ENCODE measurements around the gene FBXO34.
A peak's percentile ranks its signal among the peaks of the same experiment; 100 is the strongest.
"Not testable (repeated sequence)": the region's sequence is repeated elsewhere in the genome, so short reads cannot be mapped to it uniquely, and the experiment has no call there.

The FBXO34 gene

DNA sequence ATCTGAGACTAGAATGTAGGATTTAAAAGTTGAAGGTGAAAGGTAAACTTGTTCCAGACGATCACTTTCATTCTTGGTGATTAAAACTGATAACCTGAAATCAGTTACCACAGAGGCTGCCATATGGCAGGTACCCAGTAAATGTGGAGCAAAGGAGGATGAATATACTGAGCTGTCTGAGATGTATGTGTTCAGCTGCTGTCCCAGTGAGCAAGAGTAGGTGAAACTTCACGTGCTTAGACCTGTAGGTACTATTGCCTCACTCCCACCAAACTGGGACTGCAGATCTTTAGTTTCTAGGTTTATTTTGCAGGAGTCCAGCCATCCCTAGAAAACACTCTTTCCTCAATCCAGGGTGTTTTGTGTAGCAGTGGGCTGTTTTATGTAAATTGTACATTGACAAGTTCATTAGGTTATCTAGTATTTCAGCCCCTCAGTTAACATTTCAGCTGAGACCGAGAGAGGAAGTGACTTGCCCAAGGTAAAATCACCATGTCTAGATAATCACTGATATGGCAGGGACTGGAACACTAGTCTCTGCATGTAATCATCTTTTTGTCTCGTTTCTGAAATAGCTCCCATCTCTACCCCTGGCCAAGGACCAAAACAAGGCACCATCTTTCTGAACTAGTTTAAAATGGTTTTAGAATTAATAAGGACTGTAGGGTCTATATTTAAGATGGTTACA lies 77.7 kb downstream of the FBXO34 start:
- DNase-seq = no peak

DNA sequence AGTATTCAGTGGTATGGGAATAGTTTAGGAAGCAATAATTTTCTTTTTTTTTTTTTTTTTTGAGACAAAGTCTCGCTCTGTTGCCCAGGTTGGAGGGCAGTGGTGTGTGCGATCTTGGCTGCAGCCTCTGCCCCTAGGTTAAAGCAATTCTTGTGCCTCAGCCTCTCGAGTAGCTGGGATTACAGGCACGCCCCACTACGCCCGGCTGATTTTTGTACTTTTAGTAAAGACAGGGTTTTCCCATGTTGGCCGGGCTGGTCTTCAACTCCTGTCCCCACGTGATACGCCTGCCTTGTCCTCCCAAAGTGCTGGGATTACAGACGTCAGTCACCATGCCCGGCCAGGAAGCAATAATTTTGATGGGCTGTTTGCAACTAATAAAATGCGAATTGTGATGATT lies 78.3 kb downstream of the FBXO34 start:
- no peak for DNase-seq

DNA sequence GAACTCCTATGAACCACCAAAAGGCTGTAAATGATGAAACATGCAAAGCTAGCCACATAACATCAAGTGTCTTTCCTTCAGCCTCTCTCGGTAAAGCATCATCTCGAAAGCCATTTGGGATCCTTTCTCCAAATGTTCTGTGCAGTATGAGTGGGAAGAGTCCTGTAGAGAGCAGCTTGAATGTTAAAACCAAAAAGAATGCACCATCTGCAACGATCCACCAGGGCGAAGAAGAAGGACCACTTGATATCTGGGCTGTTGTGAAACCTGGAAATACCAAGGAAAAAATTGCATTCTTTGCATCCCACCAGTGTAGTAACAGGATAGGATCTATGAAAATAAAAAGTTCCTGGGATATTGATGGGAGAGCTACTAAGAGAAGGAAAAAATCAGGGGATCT lies 79.2 kb downstream of the FBXO34 start:
- no peak for DNase-seq

- no peak for DNase-seq
These were observed 79.9 kb downstream of the FBXO34 start for GRCh38 chr14:55351111-55351510.

DNA sequence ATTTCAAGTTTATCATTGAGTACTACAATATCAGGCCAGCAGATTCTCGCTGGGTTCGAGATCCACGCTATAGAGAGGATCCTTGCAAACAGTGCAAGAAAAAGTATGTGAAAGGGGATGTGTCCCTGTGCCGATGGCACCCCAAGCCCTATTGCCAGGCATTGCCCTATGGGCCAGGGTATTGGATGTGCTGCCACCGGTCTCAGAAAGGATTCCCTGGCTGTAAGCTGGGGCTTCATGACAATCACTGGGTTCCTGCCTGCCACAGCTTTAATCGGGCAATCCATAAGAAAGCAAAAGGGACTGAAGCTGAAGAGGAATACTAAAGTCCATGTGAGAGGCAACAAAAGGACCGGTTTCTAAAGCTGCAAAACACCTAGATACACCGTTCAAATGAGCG lies 81.0 kb downstream of the FBXO34 start:
- DNase-seq = no peak

DNA sequence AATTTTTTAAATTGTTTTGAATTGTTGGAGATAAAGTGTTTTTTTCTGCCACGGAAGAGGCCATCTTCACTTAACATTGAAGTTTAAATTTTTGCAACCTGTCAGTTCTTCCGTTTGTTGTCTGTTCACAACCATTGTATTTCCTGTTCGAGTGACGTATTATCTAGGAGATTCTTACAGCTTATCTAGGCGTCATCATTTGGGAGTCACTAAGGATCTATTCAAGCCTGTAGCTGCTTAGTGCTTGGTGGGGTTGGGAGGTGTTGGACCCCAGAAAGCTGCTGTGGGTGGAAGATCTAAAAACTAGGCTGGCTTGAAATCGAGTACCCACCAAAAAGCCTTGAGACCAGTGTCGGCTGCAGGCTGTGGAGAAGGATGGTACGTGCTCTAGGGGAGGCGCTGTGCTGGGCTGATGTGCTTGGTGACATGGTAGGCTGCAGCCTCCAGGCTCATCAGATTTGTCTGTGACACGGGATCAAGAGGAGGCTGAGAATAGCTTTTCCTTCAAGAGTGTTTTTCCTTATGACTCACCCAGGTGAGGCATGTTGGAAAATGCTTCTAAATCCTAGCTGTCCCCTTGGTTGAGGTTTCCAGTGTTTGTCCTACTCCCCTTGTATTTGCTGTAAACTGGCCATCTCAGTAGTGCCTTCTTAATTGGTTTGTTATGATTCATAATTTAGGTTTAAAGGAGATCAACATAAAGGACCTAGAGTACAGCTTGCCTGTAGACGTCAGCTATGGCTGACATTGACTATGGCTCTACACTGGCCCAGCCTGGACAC lies 82.7 kb downstream of the FBXO34 start:
- no peak for DNase-seq

GRCh38 chr14:55354500-55354899 lies 83.3 kb downstream of the FBXO34 start:
- DNase-seq = peak; percentile 74

DNA sequence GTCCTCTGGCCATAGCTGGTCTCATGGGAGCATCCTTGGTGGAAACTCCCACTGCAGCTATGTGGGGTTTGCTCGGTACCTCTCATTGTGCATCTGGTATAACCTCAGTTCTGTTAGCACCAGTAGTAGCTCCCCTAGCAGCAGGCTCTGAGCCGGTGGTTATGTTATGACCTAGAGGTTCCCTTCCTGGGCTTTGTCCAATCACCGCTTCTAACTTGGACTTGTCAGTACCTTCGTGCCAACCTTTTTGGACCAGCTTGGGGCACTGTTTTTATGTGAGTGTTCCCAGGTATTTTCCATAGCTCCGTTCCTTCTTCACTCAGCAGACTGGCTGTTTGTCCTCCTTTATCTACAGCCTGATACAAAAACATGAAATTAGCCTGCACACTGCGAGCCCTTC lies 84.7 kb downstream of the FBXO34 start:
- no peak for DNase-seq

GRCh38 chr14:55356913-55357312 lies 85.7 kb downstream of the FBXO34 start:
- no peak for DNase-seq

- DNase-seq = no peak
These were observed 88.1 kb downstream of the FBXO34 start for GRCh38 chr14:55359307-55359706.

DNA sequence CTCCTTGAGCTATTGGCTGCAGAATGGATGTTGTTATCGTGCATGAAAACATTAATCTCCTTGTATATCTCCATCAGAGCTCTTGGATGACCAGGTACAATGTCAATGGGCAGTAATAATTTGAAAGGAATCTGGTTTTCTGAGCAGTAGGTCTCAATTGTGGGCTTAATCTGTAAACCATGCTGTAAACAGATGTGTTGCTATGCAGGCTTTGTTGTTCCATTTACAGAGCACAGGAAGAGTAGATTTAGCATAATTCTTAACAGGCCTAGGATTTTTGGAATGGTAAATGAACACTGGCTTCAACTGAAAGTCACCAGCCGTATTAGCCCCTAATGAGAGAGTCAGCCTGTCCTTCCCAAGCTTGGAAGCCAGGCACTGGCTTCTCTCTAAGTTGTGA lies 90.0 kb downstream of the FBXO34 start:
- DNase-seq = no peak

- DNase-seq = no peak
These were observed 95.0 kb downstream of the FBXO34 start for GRCh38 chr14:55366271-55366670.

GRCh38 chr14:55370883-55371455 lies 99.7 kb downstream of the FBXO34 start:
- DNase-seq = no peak

- no peak for DNase-seq
These were observed 101.2 kb downstream of the FBXO34 start for GRCh38 chr14:55372423-55372822.

DNA sequence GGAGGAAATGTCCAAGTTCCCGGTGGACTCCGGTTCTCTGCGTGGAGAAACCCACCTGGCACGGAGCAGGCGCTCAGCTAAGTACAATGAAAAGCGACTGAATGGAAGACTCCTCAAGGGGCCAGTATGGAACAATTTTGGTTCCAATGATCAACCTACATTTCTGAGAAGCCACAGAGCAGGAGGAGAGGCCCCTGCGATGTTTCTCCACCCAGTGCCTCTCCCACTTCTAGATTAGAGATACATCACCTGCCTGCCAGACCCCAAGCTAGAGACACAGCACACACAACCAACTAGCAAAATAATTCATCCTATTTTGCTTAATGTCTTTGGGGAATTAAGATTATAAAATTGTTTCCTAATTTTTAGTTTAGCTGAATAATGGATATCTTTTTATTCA lies 101.6 kb downstream of the FBXO34 start:
- DNase-seq = no peak

DNA sequence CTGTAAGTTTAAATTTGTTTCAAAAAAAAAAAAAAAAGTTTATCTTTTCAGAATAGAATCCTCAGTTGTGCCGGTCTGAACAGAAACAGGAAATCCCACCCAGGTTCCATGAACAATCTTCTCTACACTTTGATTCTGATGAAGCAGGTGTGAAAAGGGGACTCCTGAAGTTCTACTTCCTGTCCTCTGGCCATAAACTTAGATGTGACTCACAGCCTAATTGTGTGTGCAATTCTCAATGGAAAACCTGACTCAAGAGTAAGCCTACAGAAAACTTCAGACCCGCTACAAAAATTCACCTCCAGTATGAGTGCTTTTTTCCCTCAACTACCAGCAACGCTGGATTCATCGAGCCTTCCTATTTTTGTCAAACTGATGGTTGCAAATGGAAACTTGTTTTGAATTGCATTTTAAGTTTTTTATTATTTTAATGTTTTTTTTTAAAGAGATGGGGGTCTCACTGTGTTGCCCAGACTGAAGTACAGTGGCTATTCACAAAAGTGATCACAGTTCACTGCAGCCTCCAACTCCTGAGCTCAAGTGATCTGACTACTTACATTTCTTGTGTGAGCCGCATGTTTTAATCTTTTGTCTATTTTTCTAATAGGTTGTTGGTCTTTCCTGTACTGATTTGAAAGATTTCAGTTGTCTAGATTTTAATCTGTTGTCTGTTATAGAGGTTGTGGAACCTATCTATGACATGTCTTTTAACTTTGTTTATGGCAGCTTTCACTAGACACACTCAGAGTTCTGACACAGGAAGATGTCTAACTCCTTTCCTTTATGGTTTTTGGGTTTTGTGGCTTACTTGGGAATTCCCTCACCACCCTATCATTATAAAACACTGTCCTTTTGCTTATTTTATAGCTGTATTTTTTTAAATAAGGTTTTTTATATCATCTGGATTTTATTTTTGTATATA lies 102.8 kb downstream of the FBXO34 start:
- no peak for DNase-seq

DNA sequence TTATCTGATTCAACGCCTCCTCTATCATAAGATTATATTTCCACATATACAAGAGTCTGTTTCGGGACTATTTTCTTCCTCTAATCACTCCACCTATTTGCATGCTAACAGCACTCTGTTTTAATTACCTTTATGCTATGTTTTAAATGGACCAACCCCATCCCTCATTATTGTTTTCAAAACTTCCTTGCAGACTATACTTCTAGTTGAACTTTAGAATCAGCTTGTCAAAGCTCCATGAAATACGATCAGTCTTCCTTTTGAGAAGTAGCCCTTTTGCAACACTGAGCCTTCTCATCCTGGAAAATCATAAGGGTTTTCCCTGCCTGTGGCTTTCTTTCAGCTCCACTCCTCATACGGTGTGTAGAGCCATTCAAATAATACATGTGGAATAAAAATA lies 103.5 kb downstream of the FBXO34 start:
- no peak for DNase-seq

DNA sequence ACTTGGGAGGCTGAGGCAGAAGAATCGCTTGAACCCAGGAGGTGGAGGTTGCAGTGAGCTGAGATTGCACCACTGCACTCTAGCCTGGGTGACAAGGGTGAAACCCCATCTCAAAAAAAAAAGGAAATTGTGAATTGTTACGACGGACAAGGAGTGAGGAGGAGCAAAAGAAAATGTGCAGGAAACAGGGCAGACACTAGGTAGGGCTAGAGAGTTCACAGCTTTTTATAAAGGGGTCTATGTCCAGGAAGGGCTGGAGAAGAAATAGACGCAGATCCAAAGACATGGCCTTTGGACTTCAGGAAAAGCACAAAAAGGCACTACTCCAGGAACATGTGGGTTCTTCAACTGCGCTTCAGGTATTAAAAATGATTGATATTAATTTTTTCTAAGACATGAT lies 106.0 kb downstream of the FBXO34 start:
- DNase-seq = no peak

DNA sequence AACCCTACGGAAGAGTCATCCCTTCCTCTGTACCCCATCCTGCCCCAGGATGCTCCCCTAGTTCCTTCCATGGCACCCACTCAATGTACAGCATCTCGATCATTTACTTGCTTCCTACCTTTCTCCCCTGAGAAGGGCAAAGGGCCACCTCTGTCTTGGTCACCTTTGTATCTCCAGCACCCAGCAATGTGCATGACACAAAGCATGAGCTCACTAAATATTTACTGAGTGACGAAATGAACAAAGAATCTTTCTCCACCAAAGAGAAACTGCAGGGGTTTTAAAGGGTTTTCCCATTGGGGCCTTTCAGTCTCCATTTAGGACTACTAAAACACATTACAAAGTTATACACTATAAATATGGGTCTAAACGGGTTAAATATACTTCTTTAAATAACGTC lies 109.8 kb downstream of the FBXO34 start:
- no peak for DNase-seq

DNA sequence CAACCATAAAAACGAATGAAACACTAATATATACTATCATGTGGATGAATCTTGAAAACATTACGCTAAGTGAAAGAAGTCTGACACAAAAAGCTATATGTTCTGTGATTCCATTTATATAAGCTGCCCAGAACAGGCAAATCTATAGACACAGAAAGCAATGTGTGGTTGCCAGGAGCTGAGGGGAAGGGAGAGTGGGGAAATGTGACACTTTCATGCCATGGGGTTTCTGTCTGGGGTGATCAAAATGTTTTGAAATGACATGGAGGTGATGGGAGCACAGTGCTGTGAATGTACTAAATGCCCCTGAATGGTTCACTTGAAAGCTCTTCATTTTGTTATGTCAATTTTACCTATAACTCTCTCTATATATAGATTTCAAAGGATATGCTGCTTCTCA lies 110.3 kb downstream of the FBXO34 start:
- no peak for DNase-seq

- no peak for DNase-seq
These were observed 111.3 kb downstream of the FBXO34 start for GRCh38 chr14:55382483-55382882.

GRCh38 chr14:55383056-55383466 lies 111.8 kb downstream of the FBXO34 start:
- not testable (repeated sequence) for DNase-seq

DNA sequence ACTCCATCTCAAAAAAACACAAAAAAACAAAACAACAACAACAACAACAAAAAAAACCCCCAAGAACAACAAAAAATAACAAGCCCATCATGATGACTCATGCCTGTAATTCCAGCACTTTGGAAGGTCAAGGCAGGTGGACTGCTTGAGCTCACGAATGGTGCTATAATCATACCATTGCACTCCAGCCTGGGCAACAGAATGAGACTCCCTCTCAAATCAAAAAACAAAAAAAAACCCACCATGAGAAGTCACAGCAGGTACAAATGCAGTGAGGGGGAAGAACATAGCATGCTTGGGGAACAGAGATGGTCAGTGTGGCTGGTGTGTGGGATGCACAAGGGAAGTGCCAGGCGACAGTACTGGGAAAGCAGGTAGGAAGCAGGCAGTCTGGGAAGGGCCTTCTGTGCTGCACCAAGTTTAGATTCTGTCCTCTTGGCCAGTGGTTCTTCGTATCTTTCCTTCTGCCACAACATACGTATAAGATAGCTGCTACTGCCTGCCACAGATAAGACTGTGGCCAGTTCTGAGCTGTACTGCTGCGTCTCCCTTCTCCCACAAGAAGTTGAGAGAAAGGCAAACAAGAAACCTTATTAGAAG lies 112.4 kb downstream of the FBXO34 start:
- DNase-seq = no peak

Data from islet precursor cell (in vitro differentiated cells).